Astrocyte (in vitro differentiated cells and primary cell): ENCODE data around the gene XYLT1. TPM values are rescaled to one million over a fixed set of nuclear protein-coding genes. Genes with fewer than 3 reads are reported as not detected.

Experiments
- DNase-seq: peaks from one replicate; pipeline ENCODE4 v3.0.0-alpha.2; 2010; ENCODE audit warnings: low read depth
- FAIRE-seq: peaks from 2 replicates; lab custom pipeline; 2011; peaks lifted over from hg19 to GRCh38; lab: Jason Lieb, UNC
- H2AFZ ChIP-seq: 2 replicates; pipeline ENCODE4 v1.6.0; 2012; ENCODE audit warnings: low read depth, low read length, inconsistent platforms
- H3K27ac ChIP-seq: 2 replicates; pipeline ENCODE4 v1.5.1; 2011; ENCODE audit warnings: low read depth, low read length, inconsistent platforms
- H3K27me3 ChIP-seq: 2 replicates; pipeline ENCODE4 v1.6.0; 2011; ENCODE audit warnings: low read length, inconsistent platforms; ENCODE audit not compliant: insufficient read depth
- H3K36me3 ChIP-seq: 2 replicates; pipeline ENCODE4 v1.5.1; 2011; ENCODE audit warnings: low read length, inconsistent platforms; ENCODE audit not compliant: insufficient read depth
- H3K4me1 ChIP-seq: 2 replicates; pipeline ENCODE4 v1.5.1; 2011; ENCODE audit warnings: low read length, inconsistent platforms; ENCODE audit not compliant: insufficient read depth
- H3K4me2 ChIP-seq: 2 replicates; pipeline ENCODE4 v1.6.0; 2012; ENCODE audit warnings: low read length, inconsistent platforms
- H3K4me3 ChIP-seq: 2 replicates; pipeline ENCODE4 v1.5.1; 2011; ENCODE audit warnings: low read depth, mild to moderate bottlenecking, low read length, inconsistent platforms; ENCODE audit not compliant: insufficient read depth
- H3K79me2 ChIP-seq: 2 replicates; pipeline ENCODE4 v1.6.0; 2012; ENCODE audit warnings: mild to moderate bottlenecking, low read length, inconsistent platforms; ENCODE audit not compliant: insufficient read depth
- H3K9ac ChIP-seq: 2 replicates; pipeline ENCODE4 v1.6.0; 2012; ENCODE audit warnings: mild to moderate bottlenecking, low read length, inconsistent platforms
- H3K9me3 ChIP-seq: 2 replicates; pipeline ENCODE4 v1.5.1; 2012; ENCODE audit warnings: low read depth, mild to moderate bottlenecking, low read length, inconsistent platforms; ENCODE audit not compliant: insufficient read depth
- H4K20me1 ChIP-seq: 2 replicates; pipeline ENCODE4 v1.6.0; 2012; ENCODE audit warnings: low read length, inconsistent platforms; ENCODE audit not compliant: insufficient read depth
- H3K27ac Mint-ChIP-seq: one replicate; pipeline ENCODE4 v1.8.0; 2021; ENCODE audit warnings: mild to moderate bottlenecking, mixed read lengths; ENCODE audit not compliant: unreplicated experiment
- H3K27me3 Mint-ChIP-seq: one replicate; pipeline ENCODE4 v1.8.0; 2021; ENCODE audit warnings: low read depth, mixed read lengths; ENCODE audit not compliant: unreplicated experiment
- H3K36me3 Mint-ChIP-seq: one replicate; pipeline ENCODE4 v1.8.0; 2021; ENCODE audit warnings: low read depth, mixed read lengths; ENCODE audit not compliant: unreplicated experiment
- H3K4me1 Mint-ChIP-seq: one replicate; pipeline ENCODE4 v1.8.0; 2021; ENCODE audit warnings: low read depth, mixed read lengths; ENCODE audit not compliant: unreplicated experiment
- H3K4me3 Mint-ChIP-seq: one replicate; pipeline ENCODE4 v1.8.0; 2021; ENCODE audit warnings: mild to moderate bottlenecking, moderate library complexity, mixed read lengths; ENCODE audit not compliant: unreplicated experiment
- H3K9me3 Mint-ChIP-seq: one replicate; pipeline ENCODE4 v1.8.0; 2021; ENCODE audit warnings: mild to moderate bottlenecking, mixed read lengths; ENCODE audit not compliant: unreplicated experiment
- CTCF ChIP-seq: IDR thresholded peaks from 2 replicates; pipeline ENCODE4 v1.5.1; 2011; ENCODE audit warnings: low read depth, mild to moderate bottlenecking, inconsistent platforms, low read length, moderate library complexity; ENCODE audit not compliant: insufficient read depth
- EZH2 ChIP-seq: IDR thresholded peaks from 2 replicates; pipeline ENCODE4 v1.6.1; 2012; ENCODE audit warnings: mild to moderate bottlenecking, low read length, inconsistent platforms; ENCODE audit not compliant: insufficient read depth
- total RNA-seq: library from RNA; stranded (reverse); gene quantifications from 2 replicates; pipeline ENCODE4 v1.2.1, GENCODE V29; 2021

The XYLT1 gene
- total RNA-seq, 1 donor from 2014 or later, result 22.9 TPM

DNA sequence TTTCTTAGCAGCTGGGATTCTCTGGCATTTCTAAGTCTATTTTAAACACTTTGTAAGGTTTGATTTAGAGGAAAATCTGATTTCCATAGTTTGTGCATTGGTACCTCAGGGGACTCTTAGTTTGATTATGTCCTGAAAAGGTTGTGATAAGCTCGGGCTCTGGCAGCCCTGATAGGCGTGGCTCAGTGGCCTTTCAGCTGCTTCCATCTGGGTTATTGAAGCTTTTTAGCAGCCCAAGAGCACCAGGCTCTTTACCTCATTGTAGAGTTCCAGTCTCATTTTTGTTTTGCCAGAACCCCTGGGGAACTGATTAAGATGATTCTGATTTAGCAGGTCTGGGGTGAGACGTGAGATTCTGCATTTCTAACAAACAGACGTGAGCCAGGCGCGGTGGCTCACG, 412.3 kb downstream of the XYLT1 start:
- TF ChIP-seq EZH2 (no peak), CTCF (no peak)

GRCh38 chr16:17056666-17057065, 414.1 kb downstream of the XYLT1 start:
- H3K9ac ChIP-seq, result no peak overlapping the region
- Mint-ChIP-seq H3K4me3 (no peak overlapping the region), H3K36me3 (no peaks in the 10 kb centered on the region), H3K4me1 (no peaks in the 10 kb centered on the region), H3K27me3 (no peaks in the 10 kb centered on the region), H3K9me3 (peaks cover 2% of the 10 kb centered on the region), H3K27ac (no peak overlapping the region)
- TF ChIP-seq EZH2, result no peak
- TF ChIP-seq CTCF, result no peak
- no peaks in the 10 kb centered on the region for H3K27me3 ChIP-seq
- H3K4me1 ChIP-seq, result no peaks in the 10 kb centered on the region
- no peaks in the 10 kb centered on the region for H3K79me2 ChIP-seq
- H3K27ac ChIP-seq, result no peak overlapping the region
- no peak for FAIRE-seq
- no peak overlapping the region for H2AFZ ChIP-seq
- H3K4me2 ChIP-seq, result no peak overlapping the region
- no peaks in the 10 kb centered on the region for H4K20me1 ChIP-seq
- H3K9me3 ChIP-seq, result no peaks in the 10 kb centered on the region
- DNase-seq, result no peak
- H3K4me3 ChIP-seq, result no peak overlapping the region
- H3K36me3 ChIP-seq, result no peaks in the 10 kb centered on the region

More for the DNA sequence above, 412.3 kb downstream of the XYLT1 start:
- Mint-ChIP-seq H3K4me3 (no peak overlapping the region), H3K9me3 (peaks cover 2% of the 10 kb centered on the region), H3K27ac (no peak overlapping the region), H3K4me1 (no peaks in the 10 kb centered on the region), H3K27me3 (no peaks in the 10 kb centered on the region), H3K36me3 (no peaks in the 10 kb centered on the region)
- no peak overlapping the region for H2AFZ ChIP-seq
- no peak overlapping the region for H3K27ac ChIP-seq
- H3K9me3 ChIP-seq, result no peaks in the 10 kb centered on the region
- H4K20me1 ChIP-seq, result no peaks in the 10 kb centered on the region
- H3K79me2 ChIP-seq, result no peaks in the 10 kb centered on the region
- no peak overlapping the region for H3K9ac ChIP-seq
- H3K27me3 ChIP-seq, result no peaks in the 10 kb centered on the region
- no peak overlapping the region for H3K4me2 ChIP-seq
- H3K4me1 ChIP-seq, result no peaks in the 10 kb centered on the region
- DNase-seq, result no peak
- no peak overlapping the region for H3K4me3 ChIP-seq
- FAIRE-seq, result no peak
- no peaks in the 10 kb centered on the region for H3K36me3 ChIP-seq

DNA sequence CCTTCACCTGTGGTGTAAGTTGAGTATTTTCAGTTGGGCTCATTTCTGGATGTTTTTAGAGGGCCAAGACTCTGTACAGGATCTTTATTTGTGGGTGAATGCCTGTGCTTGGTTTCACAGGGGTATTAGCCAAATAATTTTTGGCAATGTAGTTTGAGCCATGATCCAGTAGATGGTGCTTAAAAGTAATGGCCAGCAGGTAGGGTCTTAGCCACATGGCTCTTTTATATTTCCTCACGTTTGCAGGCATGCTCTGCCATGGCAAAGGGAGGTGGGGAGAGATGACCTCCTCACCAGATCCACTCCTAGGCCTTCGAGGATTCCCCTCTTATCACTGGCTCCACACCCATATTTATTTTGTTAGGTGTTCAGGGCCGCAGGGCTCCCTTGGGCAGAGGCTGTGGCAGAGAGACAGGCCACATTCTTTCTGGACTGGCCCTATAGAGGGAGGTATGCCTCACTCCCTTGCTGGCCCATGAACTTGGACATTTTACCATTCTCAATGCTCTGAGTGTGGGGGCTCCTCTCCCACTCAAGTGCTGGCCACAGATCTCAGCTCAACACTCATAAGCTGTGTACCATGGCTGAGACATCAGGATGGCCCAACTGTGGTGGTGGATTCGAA, 417.1 kb downstream of the XYLT1 start:
- no peak overlapping the region for H3K4me3 Mint-ChIP-seq
- FAIRE-seq, result no peak
- no peak overlapping the region for H3K9ac ChIP-seq
- no peak overlapping the region for H3K27ac ChIP-seq
- H3K79me2 ChIP-seq, result no peaks in the 10 kb centered on the region
- H3K4me1 ChIP-seq, result no peaks in the 10 kb centered on the region
- TF ChIP-seq EZH2, result no peak
- TF ChIP-seq CTCF, result no peak
- H3K4me1 Mint-ChIP-seq, result no peaks in the 10 kb centered on the region
- H3K36me3 ChIP-seq, result no peaks in the 10 kb centered on the region
- H3K27me3 ChIP-seq, result no peaks in the 10 kb centered on the region
- H4K20me1 ChIP-seq, result no peaks in the 10 kb centered on the region
- no peak overlapping the region for H3K27ac Mint-ChIP-seq
- no peak overlapping the region for H3K4me3 ChIP-seq
- no peaks in the 10 kb centered on the region for H3K27me3 Mint-ChIP-seq
- no peak overlapping the region for H3K4me2 ChIP-seq
- no peaks in the 10 kb centered on the region for H3K36me3 Mint-ChIP-seq
- no peaks in the 10 kb centered on the region for H3K9me3 ChIP-seq
- peaks cover 2% of the 10 kb centered on the region for H3K9me3 Mint-ChIP-seq
- no peak overlapping the region for H2AFZ ChIP-seq
- no peak for DNase-seq
